NCI-H526 (cell line): ENCODE results near the gene CDC5L.
A peak's percentile ranks its signal among the peaks of the same experiment; 100 is the strongest.
"Not testable (repeated sequence)": the region's sequence is repeated elsewhere in the genome, so short reads cannot be mapped to it uniquely, and the experiment has no call there.

Experiments used
- DNase-seq, 2 experiments: peaks; one replicate each; lab custom pipeline; 2025; lab: John Stamatoyannopoulos, UW

Gene CDC5L

DNA sequence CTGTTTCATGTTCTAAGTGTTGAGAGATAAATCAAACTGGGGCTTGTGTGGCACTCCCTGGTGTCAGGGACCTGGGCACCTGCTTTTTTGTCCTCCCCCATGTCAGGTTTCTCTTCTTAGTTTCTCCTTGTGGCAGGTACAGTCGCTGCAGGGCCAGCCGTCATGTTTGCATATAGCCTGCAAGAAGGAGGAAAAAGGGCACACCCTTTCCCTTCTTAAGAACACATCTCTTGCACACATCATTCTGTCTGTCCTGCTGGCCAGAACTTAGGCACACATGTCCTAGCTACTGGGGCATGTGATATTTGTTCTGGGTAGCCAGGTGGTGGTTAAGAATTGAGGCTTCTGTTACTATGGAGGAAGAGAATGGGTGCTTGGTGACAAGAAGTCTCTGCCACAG, 27.9 kb downstream of the CDC5L start:
- DNase-seq: no peak

- no peak for DNase-seq
Measured at GRCh38 chr6:44415873-44416502, 28.5 kb downstream of the CDC5L start.

- peak in 1 of 2 experiments; percentile 35 for DNase-seq
Measured at GRCh38 chr6:44422531-44422930, 35.0 kb downstream of the CDC5L start.

DNA sequence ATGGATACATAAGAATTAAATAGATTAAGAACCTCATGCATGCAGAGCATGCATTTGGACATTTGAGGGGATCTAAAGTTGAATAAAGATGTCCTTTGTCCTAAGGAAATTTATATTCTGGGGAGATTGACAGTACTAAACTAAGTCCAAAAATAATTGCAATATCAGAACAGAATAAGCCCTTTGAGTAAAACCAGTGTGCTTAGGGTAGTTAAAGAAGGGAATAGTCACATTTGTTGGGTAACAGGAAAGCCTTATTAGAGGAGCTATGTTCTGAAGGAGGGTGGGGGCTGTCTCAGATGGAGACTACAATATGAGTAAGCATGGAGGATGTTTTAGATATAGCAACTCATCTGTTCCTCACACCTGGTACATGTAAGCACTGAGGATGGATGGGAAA, 35.8 kb downstream of the CDC5L start:
- DNase-seq: no peak

- no peak for DNase-seq
Measured at GRCh38 chr6:44425951-44426350, 38.4 kb downstream of the CDC5L start.

DNA sequence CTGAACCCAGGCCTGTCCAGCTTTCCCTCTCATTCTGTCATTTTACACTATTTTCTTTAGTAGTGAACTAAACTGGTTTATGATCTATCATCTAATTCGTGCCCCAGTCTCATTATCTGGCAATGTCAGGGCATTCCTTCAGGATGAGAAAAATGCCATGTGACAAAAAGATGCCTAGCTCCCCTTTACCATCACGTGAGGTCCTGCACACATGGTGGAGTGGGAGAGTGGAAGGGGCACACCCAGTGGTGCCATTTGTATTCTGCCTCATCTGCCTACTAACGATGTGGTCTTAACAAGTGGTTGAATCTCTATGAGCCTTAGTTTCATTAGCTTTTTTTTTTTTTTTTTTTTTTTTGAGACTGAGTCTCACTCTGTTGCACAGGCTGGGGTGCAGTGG, 41.2 kb downstream of the CDC5L start:
- DNase-seq: no peak

DNA sequence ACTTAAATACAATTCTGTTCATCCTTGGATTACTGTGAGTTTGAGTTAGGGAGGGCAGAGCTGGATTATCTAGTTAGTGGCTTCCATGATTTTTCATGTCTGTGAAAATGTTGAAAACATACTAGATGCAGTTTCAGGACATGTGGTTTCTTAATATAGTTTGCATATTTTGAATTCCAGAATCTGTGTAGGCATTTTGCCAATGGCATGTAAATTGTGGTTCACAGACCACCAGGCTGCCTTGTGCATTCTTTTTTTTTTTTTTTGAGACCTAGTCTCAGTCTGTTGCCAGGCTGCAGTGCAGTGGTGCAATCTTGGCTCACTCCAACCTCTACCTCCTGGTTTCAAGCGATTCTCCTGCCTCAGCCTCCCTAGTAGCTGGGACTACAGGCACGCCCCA, 42.8 kb downstream of the CDC5L start:
- peak in 1 of 2 experiments; percentile 14 for DNase-seq

GRCh38 chr6:44431118-44431725, 43.7 kb downstream of the CDC5L start:
- DNase-seq: peak; percentile 6 to 70

DNA sequence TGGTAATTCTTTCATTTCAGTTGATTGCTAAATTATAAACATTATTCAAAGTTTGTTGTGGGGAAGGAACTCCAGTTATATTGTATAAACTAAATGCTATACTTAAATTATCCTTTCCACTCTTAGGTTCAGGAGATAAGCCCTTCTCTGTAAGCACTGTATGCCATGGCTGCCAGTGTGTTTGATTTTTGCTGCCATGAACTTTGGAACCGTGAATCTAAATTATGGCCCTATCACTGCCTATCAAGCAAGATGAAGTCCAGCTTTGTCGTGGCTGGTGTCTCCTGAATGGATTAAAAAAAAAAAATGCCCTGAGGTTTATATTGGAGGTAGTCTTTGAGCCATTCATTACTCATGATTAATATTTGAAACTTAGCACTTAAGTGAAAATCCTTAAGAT, 44.7 kb downstream of the CDC5L start:
- DNase-seq: peak; percentile 13 to 14

- DNase-seq: no peak
Measured at GRCh38 chr6:44432726-44433125, 45.2 kb downstream of the CDC5L start.

GRCh38 chr6:44435500-44435899, 48.0 kb downstream of the CDC5L start:
- no peak for DNase-seq

DNA sequence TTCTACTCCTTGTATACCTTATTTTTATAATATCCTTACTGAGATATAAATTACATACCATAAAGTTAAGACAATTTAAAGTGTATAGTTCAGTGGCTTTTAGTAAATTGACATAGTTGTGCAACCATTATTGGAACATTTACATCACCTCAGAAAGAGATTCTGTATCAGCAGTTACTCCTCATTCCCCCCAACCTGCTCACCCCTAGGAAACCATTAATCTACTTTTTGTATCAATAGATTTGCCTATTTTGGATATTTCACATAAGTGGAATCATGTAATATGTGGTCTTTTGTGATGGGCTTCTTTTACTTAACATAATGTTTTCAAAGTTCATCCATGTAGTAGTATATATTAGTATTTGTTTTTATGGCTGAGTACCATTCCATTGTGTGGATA, 51.3 kb downstream of the CDC5L start:
- no peak for DNase-seq

GRCh38 chr6:44439270-44440045, 52.0 kb downstream of the CDC5L start:
- DNase-seq: no peak

GRCh38 chr6:44441091-44441855, 53.8 kb downstream of the CDC5L start:
- DNase-seq: peak; percentile 94 to 98

DNA sequence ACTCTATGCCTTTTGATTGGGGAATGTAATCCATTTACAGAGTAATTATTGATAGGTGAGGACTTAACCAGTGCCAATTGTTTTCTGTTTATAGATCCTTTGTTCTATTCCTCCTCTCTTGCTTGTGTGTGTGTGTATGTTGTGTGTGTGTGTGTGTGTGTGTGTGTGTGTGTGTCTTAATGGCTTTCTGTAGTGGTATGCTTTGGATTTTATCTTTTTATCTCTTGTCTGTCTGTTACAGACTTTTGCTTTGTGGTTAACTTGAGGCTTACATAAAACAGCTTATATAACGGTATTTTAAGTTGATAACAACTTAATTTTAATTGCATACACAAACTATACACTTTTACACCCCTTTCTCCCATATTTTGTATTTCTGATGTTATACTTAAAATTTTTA, 54.7 kb downstream of the CDC5L start:
- no peak for DNase-seq

DNA sequence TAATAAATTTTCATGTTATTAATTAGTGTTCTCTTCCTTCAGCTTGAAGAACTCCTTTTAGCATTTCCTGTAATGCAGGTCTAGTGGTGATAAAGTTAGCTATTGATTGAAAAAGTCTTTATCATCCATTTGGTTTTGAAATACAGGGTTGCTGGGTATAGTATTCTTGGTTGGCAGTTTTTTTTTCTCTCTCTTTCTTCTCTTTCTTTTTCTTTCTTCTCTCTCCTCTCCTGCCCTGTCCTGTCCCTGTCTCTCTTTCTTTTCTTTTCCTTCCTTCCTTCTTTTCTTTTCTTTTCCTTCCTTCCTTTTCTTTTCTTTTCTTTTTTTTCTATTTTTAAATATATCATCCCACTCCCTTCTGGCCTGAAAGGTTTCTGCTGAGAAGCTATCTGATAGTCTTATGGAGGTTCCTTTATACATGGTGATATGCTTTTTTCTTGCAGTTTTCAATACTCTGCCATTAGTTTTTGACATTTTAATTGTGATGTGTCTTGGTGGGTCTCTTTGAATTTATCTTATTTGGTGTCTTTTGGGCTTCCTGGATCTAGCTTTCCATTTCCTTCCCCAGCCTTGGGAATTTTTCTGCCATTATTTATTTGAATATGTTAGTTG, 55.4 kb downstream of the CDC5L start:
- DNase-seq: no peak

GRCh38 chr6:44444853-44445252, 57.3 kb downstream of the CDC5L start:
- no peak for DNase-seq

DNA sequence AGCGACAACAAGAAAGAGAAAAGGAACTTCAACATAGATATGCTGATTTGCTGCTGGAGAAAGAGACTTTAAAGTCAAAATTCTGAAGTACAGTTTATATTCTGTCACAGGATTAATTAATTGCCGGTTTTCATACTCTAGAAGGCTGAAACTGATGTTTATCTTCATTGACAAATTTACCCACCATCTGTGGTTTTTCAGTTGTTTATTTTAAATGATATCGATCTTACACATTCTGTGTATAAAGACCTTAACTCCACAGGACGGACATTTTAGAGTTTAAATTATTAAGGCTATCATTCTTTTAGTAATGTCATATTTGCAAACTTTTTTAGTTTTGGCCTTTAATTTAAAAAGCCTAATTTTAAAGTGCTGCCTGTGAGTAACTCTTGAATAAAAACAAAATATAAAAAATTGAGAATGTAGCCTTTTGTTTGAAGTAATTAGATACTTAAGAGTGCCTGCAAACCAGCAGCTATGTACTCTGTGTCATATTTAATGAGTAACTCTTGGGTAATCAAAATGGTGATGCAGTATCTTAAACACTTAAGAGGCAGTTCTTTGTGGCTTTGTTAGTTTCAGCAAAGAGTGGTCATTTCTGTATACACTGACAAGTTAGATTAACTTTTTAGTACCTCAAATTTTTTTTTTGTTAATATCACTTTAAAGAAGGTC, 59.3 kb downstream of the CDC5L start:
- peak; percentile 7 to 32 for DNase-seq

DNA sequence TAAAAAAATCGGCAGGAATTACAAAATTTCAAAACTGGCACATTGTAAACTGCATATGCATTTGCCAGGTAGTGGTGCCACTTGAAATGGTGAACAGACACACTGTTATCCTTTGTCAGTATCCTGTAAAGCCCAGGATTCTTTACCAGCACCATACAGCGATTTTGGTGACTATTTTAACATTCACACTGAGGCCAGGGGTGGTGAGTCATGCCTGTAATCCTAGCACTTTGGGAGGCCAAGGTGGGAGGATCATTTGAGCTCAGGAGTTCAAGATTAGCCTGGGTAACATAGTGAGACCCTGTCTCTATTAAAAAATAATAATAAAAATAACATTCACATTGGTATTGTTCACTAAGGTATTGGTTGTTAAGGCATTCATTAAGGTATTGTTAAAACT, 61.7 kb downstream of the CDC5L start:
- not testable (repeated sequence) for DNase-seq

GRCh38 chr6:44451803-44452695, 64.5 kb downstream of the CDC5L start:
- DNase-seq: no peak
